ENCODE results near the gene UBA52. TPM values are rescaled to one million over a fixed set of nuclear protein-coding genes. Genes with fewer than 3 reads are reported as not detected.

The UBA52 gene
- total and polyA plus RNA-seq, 2 of the 13 experiments (the other 11 are each of a cell fraction or from before 2014, with no cell fraction given), result 959 to 1,782 TPM

GRCh38 chr19:18620902-18621301 is 49.2 kb downstream of the UBA52 start:
- Histone ChIP-seq H3K4me1 (ENCODE audit: insufficient read depth, low read length) (no peaks in the 10 kb centered on the region), H4K20me1 (ENCODE audit: insufficient read depth, low read length) (no peaks in the 10 kb centered on the region), H3K27ac (ENCODE audit: extremely low read length, insufficient read depth, low read length) (no peak overlapping the region), H3K27me3 (ENCODE audit: control insufficient read depth in 1 of 2, insufficient read depth in 2 of 2, low read length in 2 of 2) (no peaks in the 10 kb centered on the region), H3K79me2 (ENCODE audit: insufficient read depth, low read length) (no peaks in the 10 kb centered on the region), H3K4me3 (replicated peaks in 1 of 3; ENCODE audit: insufficient read depth in 1 of 3, low read depth in 2 of 3, low read length in 3 of 3) (no peak overlapping the region), H3K9me3 (ENCODE audit: low read length) (no peaks in the 10 kb centered on the region), H3K9ac (ENCODE audit: insufficient read depth, low read depth, low read length) (no peak overlapping the region), H2AFZ (ENCODE audit: low read length) (no peak overlapping the region), H3K36me3 (replicated peaks in 1 of 2; ENCODE audit: control insufficient read depth in 1 of 2, insufficient read depth in 2 of 2, low read length in 2 of 2) (no peaks in the 10 kb centered on the region), H3K4me2 (ENCODE audit: low read depth, low read length) (no peak overlapping the region)
- ChIA-PET CTCF (ENCODE audit: low intra/inter-chr PET ratio, low total read pairs) (no interaction called here), POLR2A (interaction anchor here (0.6 kb wide), 1 partner anchor 44 kb away, joined by 3 read pairs; no protein-coding TSS in a partner anchor)
- ATAC-seq, result no peak
- in situ Hi-C loops (cut with HindIII; ENCODE audit: extremely low pct_ligation_motif_present, low pct_unique_long_range_greater_than_20kb), result no loop called here
- no peak for DNase-seq (ENCODE audit: low spot score)
- TF ChIP-seq ZNF234 (CRISPR knock-in tag; conservative IDR thresholded peaks at IDR 0.05) (no peak), MLLT10 (CRISPR knock-in tag; IDR thresholded peaks at IDR 0.05) (no peak), CTCF (CRISPR knock-in tag; IDR thresholded peaks at IDR 0.05) (no peak), ZBTB7B (CRISPR knock-in tag; IDR thresholded peaks at IDR 0.05) (no peak), CHD2 (IDR thresholded peaks at IDR 0.05; ENCODE audit: low read depth, low read length) (no peak), ZBTB1 (CRISPR knock-in tag; IDR thresholded peaks at IDR 0.05; ENCODE audit: borderline replicate concordance) (no peak), ARID5B (CRISPR knock-in tag; IDR thresholded peaks at IDR 0.05) (no peak), ZNF614 (CRISPR knock-in tag; IDR thresholded peaks at IDR 0.05; ENCODE audit: borderline replicate concordance) (no peak), TBP (CRISPR knock-in tag; IDR thresholded peaks at IDR 0.05) (no peak), RFX3 (CRISPR knock-in tag; IDR thresholded peaks at IDR 0.05) (no peak), ZNF501 (CRISPR knock-in tag; IDR thresholded peaks at IDR 0.05) (no peak), SP4 (CRISPR knock-in tag; IDR thresholded peaks at IDR 0.05) (no peak), HIVEP1 (CRISPR knock-in tag; IDR thresholded peaks at IDR 0.05) (no peak), ADNP (CRISPR knock-in tag; IDR thresholded peaks at IDR 0.05) (no peak), ZNF580 (CRISPR knock-in tag; IDR thresholded peaks at IDR 0.05; ENCODE audit: borderline replicate concordance, low read depth) (no peak), ZNF766 (CRISPR knock-in tag; IDR thresholded peaks at IDR 0.05; ENCODE audit: borderline replicate concordance) (no peak)
- BruUV-seq (replicated peaks), result no TSS peak
- 83% methylated on average over 2 of the region's 7 CpGs for WGBS (ENCODE audit: low lambda C conversion rate)
- intact Hi-C loops (cut with micrococcal nuclease; ENCODE audit: unreplicated experiment), result no loop called here
- FAIRE-seq, result no peak
